ENCODE measurements around the gene PRMT7. TPM values are rescaled to one million over a fixed set of nuclear protein-coding genes. Genes with fewer than 3 reads are reported as not detected.

The PRMT7 gene
- polyA plus RNA-seq, 1 donor from 2014 or later: 203 TPM

DNA sequence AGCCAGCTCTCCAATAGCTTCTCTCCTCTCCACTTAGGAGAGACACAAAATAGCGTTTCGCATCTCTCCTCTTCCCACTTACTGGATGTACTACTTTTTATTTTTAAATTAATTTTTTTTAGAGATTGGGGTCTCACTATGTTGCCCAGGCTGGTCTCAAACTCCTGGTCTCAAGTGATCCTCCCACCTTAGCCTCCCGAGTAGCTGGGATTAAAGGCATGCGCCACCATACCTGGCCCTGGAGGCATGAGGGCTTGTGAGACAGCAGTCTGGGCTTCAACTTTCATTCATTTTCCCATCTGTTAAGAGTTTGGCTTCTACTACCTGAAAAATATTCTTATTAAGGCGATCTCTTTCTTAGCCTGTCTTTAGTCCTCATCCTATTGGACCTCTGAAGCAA lies 18.4 kb upstream of the PRMT7 start:
- no peaks in the 10 kb centered on the region for H3K9me3 ChIP-seq (ENCODE audit: low read length)
- no peak overlapping the region for H3K4me2 ChIP-seq (ENCODE audit: low read length)
- no peak overlapping the region for H3K9ac ChIP-seq (ENCODE audit: low read length)
- H3K36me3 ChIP-seq (ENCODE audit: insufficient read depth, low read length): peaks cover 4% of the 10 kb centered on the region
- TF ChIP-seq EP300 (conservative IDR thresholded peaks at IDR 0.05; ENCODE audit: poor library complexity, severe bottlenecking) (no peak), POLR2AphosphoS5 (IDR thresholded peaks at IDR 0.05) (no peak), RAD21 (conservative IDR thresholded peaks at IDR 0.05) (no peak), SMC3 (conservative IDR thresholded peaks at IDR 0.05; ENCODE audit: poor library complexity) (no peak)
- TF ChIP-seq, protein P1, sequence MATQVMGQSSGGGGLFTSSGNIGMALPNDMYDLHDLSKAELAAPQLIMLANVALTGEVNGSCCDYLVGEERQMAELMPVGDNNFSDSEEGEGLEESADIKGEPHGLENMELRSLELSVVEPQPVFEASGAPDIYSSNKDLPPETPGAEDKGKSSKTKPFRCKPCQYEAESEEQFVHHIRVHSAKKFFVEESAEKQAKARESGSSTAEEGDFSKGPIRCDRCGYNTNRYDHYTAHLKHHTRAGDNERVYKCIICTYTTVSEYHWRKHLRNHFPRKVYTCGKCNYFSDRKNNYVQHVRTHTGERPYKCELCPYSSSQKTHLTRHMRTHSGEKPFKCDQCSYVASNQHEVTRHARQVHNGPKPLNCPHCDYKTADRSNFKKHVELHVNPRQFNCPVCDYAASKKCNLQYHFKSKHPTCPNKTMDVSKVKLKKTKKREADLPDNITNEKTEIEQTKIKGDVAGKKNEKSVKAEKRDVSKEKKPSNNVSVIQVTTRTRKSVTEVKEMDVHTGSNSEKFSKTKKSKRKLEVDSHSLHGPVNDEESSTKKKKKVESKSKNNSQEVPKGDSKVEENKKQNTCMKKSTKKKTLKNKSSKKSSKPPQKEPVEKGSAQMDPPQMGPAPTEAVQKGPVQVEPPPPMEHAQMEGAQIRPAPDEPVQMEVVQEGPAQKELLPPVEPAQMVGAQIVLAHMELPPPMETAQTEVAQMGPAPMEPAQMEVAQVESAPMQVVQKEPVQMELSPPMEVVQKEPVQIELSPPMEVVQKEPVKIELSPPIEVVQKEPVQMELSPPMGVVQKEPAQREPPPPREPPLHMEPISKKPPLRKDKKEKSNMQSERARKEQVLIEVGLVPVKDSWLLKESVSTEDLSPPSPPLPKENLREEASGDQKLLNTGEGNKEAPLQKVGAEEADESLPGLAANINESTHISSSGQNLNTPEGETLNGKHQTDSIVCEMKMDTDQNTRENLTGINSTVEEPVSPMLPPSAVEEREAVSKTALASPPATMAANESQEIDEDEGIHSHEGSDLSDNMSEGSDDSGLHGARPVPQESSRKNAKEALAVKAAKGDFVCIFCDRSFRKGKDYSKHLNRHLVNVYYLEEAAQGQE (IDR thresholded peaks at IDR 0.05; ENCODE audit: borderline replicate concordance): no peak
- no peaks in the 10 kb centered on the region for H3K27me3 ChIP-seq (ENCODE audit: insufficient read depth, low read depth, low read length)
- no peaks in the 10 kb centered on the region for H3K79me2 ChIP-seq (replicated peaks; ENCODE audit: insufficient read depth, low read length)
- H3K27ac ChIP-seq (ENCODE audit: low read length): no peak overlapping the region
- no peak overlapping the region for H2AFZ ChIP-seq (ENCODE audit: low read depth, low read length)
- no peaks in the 10 kb centered on the region for H3F3A ChIP-seq (ENCODE audit: insufficient read depth, low read length, poor library complexity, severe bottlenecking)
- H3K4me3 ChIP-seq (ENCODE audit: low read length): no peak overlapping the region
- H3K9me2 ChIP-seq (ENCODE audit: insufficient read depth, low read length): no peaks in the 10 kb centered on the region
- no peaks in the 10 kb centered on the region for H4K20me1 ChIP-seq (ENCODE audit: insufficient read depth)

DNA sequence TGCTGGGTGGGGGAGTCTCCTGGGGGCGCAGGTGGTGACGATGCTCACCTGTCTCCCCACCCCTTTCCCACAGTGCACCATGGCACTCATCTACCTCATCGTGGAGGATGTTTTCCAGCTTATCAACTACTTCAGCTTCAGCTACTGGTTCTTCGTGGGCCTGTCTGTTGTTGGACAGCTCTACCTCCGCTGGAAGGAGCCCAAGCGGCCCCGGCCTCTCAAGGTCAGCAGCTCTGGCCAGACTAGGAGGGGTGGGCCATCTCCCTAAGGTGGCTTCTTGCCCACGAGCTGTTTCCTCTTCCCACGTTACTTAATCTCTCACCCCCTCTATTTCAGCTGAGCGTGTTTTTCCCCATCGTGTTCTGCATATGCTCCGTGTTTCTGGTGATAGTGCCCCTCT lies 14.5 kb upstream of the PRMT7 start:
- Histone ChIP-seq H4K20me1 (ENCODE audit: insufficient read depth) (no peaks in the 10 kb centered on the region), H3K9ac (ENCODE audit: low read length) (no peak overlapping the region), H3K9me2 (ENCODE audit: insufficient read depth, low read length) (no peaks in the 10 kb centered on the region), H3K4me2 (ENCODE audit: low read length) (no peak overlapping the region), H3K9me3 (ENCODE audit: low read length) (no peaks in the 10 kb centered on the region), H3K27ac (ENCODE audit: low read length) (no peak overlapping the region), H2AFZ (ENCODE audit: low read depth, low read length) (no peak overlapping the region), H3K4me3 (ENCODE audit: low read length) (no peak overlapping the region), H3K79me2 (replicated peaks; ENCODE audit: insufficient read depth, low read length) (no peaks in the 10 kb centered on the region), H3K36me3 (ENCODE audit: insufficient read depth, low read length) (peaks cover 2% of the 10 kb centered on the region), H3F3A (ENCODE audit: insufficient read depth, low read length, poor library complexity, severe bottlenecking) (no peaks in the 10 kb centered on the region), H3K27me3 (ENCODE audit: insufficient read depth, low read depth, low read length) (no peaks in the 10 kb centered on the region)
- TF ChIP-seq RAD21 (conservative IDR thresholded peaks at IDR 0.05) (no peak), EZH2 (IDR thresholded peaks at IDR 0.05; ENCODE audit: borderline replicate concordance, insufficient read depth, low read length, poor library complexity, severe bottlenecking) (no peak), EP300 (conservative IDR thresholded peaks at IDR 0.05; ENCODE audit: poor library complexity, severe bottlenecking) (no peak), SMC3 (conservative IDR thresholded peaks at IDR 0.05; ENCODE audit: poor library complexity) (no peak), MXI1 (conservative IDR thresholded peaks at IDR 0.05; ENCODE audit: poor library complexity, severe bottlenecking) (no peak), POLR2AphosphoS5 (IDR thresholded peaks at IDR 0.05) (no peak), TAF1 (IDR thresholded peaks at IDR 0.05; ENCODE audit: low read depth) (no peak)
- TF ChIP-seq, protein P1 (IDR thresholded peaks at IDR 0.05; ENCODE audit: borderline replicate concordance): no peak
- TF ChIP-seq, protein P2, sequence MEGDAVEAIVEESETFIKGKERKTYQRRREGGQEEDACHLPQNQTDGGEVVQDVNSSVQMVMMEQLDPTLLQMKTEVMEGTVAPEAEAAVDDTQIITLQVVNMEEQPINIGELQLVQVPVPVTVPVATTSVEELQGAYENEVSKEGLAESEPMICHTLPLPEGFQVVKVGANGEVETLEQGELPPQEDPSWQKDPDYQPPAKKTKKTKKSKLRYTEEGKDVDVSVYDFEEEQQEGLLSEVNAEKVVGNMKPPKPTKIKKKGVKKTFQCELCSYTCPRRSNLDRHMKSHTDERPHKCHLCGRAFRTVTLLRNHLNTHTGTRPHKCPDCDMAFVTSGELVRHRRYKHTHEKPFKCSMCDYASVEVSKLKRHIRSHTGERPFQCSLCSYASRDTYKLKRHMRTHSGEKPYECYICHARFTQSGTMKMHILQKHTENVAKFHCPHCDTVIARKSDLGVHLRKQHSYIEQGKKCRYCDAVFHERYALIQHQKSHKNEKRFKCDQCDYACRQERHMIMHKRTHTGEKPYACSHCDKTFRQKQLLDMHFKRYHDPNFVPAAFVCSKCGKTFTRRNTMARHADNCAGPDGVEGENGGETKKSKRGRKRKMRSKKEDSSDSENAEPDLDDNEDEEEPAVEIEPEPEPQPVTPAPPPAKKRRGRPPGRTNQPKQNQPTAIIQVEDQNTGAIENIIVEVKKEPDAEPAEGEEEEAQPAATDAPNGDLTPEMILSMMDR (IDR thresholded peaks at IDR 0.05; ENCODE audit: poor library complexity, severe bottlenecking): no peak
